ENCODE measurements around the gene GALK2.
"Not testable (repeated sequence)": the region's sequence is repeated elsewhere in the genome, so short reads cannot be mapped to it uniquely, and the experiment has no call there.

GALK2 gene

DNA sequence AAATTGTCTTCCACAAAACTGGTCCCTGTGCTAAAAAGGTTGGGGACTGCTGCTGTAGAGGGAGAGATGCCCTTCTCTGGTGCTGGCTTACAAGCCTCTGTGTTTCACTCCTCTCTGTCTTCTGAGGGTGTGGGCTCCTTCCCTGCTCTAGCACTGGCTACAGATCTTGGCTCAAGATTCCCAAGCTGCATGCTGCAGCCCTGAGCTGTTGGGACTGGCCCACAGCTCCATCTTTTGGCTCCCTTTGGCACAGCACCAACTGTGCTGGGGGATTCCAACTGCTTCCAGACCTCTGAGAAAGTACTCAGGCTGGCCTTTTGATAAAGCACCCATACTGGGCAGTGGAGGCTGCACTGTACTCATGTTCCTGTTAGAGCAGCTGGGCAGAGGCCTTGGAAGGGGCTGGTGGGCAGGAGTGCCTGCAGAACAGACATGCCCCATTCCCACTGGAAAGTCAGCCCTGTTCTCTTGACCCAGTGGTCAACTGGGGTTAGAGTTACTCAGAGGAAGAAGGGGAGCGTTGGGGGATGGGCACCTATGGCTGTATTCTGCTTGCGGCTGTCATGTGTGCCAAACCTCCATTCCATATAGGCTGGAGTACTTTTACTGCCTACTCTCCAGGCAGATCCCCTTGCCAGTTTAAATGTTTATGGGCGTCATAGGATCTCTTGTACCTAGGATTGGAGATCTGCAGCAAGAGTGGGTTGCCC is 55.7 kb downstream of the GALK2 start:
- DNase-seq, result no peak

DNA sequence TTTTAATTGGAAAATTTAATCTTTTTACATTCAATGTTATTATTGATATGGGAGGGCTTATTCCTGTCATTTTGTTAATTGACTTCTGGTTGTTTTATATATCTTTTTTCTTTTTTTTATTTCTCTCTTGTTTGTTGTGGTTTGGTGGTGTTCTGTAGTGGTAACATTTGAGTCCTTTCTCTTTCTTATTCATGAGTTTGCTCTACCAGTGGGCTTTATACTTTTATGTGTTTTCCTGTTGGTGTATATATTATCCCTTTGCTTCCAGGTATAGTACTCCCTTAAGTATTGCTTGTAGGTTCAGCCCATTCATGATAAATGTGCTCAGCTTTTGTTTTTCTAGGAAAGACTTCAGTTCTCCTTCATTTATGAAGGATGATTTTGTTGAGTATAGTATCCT is 57.6 kb downstream of the GALK2 start:
- no peak for DNase-seq

- no peak for DNase-seq
Measured at GRCh38 chr15:49229922-49230321, 59.9 kb downstream of the GALK2 start.

DNA sequence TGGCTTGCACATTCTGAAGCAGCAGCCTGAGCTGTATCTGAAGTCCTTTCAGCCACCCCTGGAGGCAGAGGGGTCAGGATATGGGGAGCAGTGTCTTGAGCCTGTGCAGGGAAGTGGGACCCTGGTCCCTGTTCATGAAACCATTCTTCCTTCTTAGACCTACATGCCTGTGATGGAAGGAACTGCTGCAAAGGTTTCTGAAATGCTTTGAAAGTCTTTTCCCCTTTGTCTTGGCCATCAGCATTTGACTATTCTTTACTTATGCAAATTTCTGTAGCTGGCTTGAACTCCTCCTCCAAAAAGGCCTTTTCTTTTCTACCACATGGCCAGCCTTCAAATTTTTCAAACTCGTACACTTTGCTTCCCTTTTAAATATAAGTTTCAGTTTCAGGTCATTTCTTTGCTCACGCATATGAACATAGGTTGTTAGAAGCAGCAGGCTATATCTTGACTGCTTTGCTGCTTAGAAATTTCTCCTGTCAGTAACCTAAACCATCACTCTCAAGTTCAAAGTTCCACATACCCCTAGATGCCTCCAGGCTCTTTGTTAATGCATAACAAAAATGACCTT is 62.3 kb downstream of the GALK2 start:
- no peak for DNase-seq

DNA sequence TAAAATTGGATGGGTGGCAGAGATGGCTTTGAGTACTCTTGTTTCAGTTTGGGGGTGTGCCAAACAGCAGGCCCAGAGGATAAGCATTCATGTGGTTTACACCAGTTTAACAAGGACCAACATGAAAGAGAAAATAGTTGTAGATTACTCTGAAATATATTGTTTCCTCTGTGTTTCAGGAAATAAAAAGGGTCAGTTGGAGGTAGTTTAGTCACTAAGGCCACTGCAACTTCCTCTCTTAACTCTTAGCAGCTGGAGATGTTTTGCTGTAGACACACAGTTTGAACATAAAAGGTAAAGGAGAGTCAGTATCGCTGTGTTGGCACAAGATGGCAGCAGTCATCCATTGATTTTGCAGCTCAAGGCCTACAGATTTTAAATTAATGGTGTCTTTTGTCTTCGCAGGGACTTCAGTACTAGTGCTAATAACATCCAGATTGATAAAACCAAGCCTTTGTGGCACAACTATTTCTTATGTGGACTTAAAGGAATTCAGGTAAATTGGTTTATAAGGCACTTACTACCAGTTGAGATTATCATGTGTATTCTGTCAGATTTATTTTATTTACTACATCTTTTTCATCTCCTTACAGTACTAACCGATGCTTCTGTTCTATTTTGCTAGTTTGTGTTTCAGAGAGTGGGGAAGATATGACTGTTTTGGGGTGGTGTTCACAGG is 65.5 kb downstream of the GALK2 start:
- peak; percentile 37 for DNase-seq

- DNase-seq, result no peak
Measured at GRCh38 chr15:49236869-49237268, 66.8 kb downstream of the GALK2 start.

DNA sequence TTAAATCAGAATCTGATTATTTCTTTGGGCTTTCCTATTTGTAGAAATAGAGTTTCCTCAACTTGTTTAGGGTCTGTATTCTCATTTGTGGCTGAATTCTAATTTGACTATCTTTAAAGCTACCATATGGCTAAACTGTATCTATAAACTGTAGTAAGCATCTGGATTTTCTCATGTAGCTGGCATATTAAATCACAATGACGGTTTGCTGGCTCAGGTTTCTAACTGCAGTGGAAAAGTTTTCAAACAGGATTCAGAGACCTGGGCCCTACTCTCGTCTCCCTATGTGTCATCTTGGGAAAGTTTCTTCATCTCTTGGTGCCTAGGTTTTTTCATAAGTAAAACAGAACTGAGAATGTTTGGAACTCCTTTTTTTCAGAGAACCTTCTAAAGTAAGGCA is 68.3 kb downstream of the GALK2 start:
- DNase-seq, result no peak

- DNase-seq, result no peak
Measured at GRCh38 chr15:49239105-49239504, 69.1 kb downstream of the GALK2 start.

DNA sequence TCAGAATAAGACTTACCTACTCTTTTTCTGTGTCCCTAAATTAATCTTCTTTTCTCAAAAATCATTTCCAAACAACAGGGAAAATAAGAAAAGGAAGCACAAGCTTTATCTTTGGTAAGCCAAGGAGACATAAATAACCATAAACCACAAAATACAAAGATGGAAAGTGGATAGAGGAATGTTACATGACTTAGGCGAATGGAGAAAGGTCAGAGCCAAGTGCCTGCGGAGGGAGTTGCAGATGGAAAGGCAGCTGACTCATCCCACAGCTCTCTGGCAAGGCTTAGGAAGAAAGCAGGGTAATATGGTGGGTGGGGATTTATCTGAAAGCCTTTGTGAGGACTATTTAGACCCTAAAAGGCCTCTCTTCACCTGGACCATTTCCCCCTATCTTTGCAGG is 72.8 kb downstream of the GALK2 start:
- no peak for DNase-seq

DNA sequence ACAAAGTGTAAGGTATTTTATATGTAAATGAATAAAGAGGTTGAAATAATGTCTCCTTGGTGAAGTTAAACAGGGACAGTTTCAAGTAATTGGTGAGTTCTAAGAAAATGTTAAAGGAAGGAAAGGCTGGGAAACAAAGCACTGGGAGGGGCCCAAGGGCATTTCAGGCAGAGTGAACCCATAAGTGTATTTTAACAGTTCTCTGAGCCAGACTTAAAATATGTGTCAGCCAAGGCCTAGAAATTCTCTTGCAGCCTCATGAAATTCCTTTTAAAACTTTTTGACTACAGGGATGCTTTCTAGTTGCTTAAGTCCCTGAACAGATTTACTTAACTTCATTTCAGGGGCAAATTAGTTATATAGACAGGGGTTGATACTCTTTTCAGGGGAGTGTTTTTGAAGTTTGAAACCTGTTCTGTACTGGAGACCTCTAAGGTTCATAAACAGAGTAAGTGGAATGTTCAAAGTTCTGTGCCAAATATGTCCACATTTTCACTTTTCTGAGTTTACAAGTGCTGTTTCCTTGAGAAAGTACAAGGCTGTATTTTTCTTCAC is 77.6 kb downstream of the GALK2 start:
- DNase-seq, result no peak

DNA sequence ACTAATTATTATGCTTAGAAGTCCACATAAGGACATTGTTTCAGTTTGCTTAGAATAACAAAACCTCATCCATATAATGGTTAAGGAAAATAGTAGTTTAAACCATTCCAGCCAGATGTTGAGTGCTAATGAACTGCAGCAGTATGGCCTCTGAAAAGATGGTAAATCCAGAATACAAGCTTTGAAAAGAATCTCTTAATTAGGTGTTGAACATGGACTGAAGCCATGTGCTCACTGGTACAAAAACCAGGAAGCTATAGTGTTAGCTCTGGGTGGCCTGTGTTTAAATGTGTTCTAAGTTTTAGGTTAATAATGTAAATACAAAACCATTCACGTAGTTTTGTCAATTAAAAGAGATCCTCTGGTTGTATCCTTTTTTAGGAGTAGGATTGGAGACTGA is 78.2 kb downstream of the GALK2 start:
- no peak for DNase-seq

DNA sequence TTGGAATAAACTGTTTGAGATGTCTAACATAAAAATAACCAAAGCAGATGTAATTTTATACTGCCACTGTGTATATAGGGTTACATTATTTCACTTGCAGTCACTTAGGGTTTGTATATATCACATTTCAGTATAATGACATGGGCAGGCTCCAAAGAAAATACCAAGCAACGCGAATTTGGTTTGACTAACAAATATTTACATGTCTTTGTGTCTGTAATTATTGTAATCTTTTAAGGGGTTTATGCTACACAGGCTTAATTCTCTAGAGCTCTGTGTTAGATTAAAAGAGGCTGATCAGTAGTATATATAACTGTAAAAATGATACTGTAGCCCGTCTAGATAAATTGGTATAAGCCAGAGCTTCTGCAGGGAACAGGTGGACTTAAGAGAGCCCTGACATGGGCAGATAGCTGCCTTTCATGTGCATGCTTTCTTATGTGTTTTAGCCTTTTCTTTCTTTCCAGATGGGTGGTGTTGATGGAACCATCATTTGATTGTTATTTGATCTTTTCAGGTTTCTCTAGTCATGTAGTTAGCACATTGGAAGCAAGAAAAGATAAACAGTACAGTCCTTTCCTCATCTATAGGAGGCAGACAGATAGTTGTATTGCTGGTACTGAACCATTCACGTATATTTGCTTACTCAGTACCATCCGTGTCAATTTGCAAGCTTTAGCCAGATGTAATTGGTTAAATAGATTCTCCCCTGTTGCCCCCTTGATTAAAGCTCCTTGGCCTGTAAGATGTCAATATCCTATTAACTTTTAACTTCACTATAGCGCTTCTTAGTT is 86.1 kb downstream of the GALK2 start:
- DNase-seq, result peak; percentile 49

DNA sequence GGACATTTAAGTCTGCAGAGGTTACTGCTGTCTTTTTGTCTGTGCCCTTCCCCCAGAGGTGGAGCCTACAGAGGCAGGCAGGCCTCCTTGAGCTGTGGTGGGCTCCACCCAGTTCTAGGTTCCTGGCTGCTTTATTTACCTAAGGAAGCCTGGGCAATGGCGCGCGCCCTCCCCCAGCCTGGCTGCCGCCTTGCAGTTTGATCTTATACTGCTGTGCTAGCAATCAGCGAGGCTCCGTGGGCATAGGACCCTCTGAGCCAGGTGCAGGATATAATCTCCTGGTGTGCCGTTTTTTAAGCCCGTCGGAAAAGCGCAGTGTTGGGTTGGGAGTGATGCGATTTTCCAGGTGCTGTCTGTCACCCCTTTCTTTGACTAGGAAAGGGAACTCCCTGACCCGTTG is 95.1 kb downstream of the GALK2 start:
- DNase-seq, result not testable (repeated sequence)

GRCh38 chr15:49265911-49266310 is 95.9 kb downstream of the GALK2 start:
- DNase-seq, result no peak

DNA sequence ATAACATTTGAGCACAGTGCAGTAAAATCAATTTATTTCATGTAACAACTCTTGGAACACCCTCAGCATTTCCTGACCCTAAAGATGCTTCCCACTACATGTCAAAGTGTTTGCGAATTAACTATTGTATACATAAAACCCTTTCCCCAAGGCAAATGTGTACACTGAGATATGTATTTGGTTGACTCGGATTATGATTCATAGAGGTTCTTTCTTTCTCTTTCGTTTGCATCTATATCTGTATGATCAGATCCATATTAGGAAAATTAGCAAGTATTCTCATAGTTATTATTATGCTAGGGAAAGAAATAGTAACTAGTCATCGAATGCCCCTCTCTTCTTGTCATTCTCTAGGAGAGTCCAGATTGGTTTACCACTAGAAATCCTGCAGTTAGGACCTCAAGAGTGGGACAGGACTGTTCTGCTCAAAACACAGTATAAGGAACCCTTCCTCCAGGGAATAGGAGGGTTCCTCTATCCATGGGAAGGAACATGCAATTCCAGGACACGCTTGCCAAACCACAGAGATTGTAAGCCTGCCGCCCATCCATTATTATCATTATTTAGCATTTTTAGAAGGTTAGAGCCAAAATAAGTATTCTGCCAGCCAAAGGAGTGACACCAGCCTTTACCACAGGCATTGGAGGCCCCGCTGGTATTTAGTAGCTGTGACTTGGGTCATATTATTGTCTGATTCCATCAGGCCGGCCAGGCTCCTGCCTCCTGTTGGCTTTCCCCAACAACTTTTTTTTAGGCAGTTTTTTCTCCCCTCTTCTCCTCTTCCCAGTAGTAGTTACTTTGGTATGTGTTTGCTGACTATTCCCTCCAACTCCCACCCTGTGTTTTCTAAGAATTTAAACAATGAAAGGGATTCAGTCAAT is 100.7 kb downstream of the GALK2 start:
- DNase-seq, result no peak

DNA sequence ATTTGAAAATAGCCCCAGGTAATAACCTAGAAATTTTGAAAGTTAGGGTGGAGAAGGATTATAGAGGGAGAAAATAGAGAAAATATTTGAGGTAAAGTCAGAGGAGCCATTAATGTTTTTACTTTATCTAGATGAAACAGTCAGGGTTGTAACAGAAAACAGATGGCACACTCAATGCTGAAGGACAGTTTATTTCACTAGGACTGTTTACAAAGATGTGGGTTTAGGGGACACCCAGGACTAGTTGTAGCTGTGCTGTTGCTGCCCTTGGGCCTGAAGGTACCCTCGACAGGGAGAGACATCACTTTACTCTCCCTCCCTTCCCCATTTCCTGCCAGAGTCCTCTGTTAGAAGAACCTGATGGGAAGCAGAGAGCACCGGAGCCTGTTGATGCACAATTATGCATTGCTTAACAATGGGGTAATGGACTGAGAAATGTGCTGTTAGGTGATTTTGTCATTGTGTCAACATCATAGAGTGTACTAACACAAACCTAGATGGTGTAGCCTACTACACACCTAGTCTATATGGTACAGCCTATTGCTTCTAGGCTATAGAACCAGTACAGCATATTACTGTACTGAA is 103.8 kb downstream of the GALK2 start:
- no peak for DNase-seq

DNA sequence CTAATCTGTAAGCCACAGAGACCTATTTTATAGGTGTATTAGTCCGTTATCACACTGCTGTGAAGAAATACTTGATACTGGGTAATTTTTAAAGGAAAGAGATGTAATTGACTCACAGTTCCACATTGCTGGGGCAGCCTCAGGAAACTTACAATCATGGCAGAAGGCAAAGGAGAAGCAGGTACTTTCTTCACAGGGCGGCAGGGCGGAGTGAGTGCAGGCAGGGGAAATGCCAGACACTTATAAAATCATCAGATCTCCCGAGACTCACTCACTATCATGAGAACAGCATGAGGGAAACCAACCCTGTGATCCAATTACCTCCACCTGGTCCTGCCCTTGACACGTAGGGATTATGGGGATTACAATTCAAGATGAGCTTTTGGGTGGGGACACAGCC is 108.7 kb downstream of the GALK2 start:
- no peak for DNase-seq

- no peak for DNase-seq
Measured at GRCh38 chr15:49279521-49280456, 109.7 kb downstream of the GALK2 start.

- no peak for DNase-seq
Measured at GRCh38 chr15:49282366-49282765, 112.3 kb downstream of the GALK2 start.

DNA sequence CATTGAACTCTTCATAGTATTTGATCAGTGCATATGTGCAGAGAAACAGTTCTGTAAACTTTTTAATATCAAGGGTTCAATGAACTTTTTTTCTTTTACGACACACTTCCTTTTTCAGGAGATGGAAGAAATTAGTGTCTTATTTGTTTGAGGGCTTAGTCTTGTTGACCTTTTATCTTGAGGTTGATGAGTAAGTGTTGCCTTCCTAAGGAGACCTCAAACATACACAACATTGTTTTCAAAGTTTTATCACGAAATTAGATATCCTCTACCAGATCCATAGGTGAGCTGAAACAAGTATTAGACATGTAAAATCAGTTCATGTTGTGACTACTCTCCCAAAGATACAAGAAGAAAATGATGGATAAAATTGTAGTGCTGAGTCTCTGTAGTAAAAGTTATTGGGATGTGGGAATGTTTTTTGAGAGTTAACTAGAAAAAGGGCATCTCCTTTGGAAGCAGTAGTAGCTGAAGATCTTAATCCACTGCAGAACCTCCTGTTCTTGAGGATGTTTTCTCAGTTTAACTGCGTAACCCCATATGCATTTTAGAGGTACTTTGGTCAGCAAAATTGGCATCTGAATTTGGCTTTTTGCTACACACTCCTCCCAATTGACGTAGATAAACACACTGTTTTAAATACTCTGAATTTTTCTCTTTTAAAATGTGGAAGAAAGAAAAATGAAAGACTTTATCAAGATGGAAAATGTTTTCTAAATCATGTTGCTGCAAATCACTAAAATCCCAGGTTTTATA is 116.8 kb downstream of the GALK2 start:
- no peak for DNase-seq

All from NCI-H146 (cell line).